GM12872 (cell line): Measurements from ENCODE around the gene TNFRSF1B.

ENCODE experiments used
- TF ChIP-seq, protein P1 (sequence below): IDR thresholded peaks from 3 replicates; pipeline ENCODE4 v1.5.1; 2011; ENCODE audit warnings: low read depth, mild to moderate bottlenecking, low read length, moderate library complexity; ENCODE audit not compliant: insufficient read depth

The TNFRSF1B gene

GRCh38 chr1:12142891-12143630 is 23.7 kb upstream of the TNFRSF1B start:
- TF ChIP-seq, protein P1, sequence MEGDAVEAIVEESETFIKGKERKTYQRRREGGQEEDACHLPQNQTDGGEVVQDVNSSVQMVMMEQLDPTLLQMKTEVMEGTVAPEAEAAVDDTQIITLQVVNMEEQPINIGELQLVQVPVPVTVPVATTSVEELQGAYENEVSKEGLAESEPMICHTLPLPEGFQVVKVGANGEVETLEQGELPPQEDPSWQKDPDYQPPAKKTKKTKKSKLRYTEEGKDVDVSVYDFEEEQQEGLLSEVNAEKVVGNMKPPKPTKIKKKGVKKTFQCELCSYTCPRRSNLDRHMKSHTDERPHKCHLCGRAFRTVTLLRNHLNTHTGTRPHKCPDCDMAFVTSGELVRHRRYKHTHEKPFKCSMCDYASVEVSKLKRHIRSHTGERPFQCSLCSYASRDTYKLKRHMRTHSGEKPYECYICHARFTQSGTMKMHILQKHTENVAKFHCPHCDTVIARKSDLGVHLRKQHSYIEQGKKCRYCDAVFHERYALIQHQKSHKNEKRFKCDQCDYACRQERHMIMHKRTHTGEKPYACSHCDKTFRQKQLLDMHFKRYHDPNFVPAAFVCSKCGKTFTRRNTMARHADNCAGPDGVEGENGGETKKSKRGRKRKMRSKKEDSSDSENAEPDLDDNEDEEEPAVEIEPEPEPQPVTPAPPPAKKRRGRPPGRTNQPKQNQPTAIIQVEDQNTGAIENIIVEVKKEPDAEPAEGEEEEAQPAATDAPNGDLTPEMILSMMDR, result no peak

- TF ChIP-seq, protein P1, result no peak
Observed at GRCh38 chr1:12143631-12144155, 23.1 kb upstream of the TNFRSF1B start.

GRCh38 chr1:12144236-12144635 is 22.6 kb upstream of the TNFRSF1B start:
- TF ChIP-seq, protein P1, result no peak

DNA sequence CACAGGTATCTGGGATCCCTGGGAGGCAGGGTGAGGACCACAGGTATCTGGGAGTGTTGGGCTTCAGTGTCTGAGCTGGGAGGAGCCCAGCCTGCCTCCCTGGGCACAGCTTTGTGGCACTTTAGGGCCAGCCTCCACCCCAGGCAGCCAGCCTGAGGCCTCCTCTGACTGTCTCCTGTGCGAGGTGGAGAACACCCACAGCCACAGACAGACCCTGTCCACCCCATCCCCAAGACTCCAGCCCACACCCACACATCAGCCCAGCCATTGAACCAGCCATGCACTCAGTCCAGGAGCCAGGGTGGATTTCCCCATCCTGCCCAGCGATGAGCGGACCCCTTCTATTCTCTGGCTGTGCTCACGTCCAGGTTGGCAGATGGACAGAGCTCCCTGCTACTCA is 21.8 kb upstream of the TNFRSF1B start:
- TF ChIP-seq, protein P1, result no peak

- TF ChIP-seq, protein P1, result no peak
Observed at GRCh38 chr1:12145616-12146342, 21.0 kb upstream of the TNFRSF1B start.

GRCh38 chr1:12146343-12147112 is 20.3 kb upstream of the TNFRSF1B start:
- TF ChIP-seq, protein P1, result no peak

DNA sequence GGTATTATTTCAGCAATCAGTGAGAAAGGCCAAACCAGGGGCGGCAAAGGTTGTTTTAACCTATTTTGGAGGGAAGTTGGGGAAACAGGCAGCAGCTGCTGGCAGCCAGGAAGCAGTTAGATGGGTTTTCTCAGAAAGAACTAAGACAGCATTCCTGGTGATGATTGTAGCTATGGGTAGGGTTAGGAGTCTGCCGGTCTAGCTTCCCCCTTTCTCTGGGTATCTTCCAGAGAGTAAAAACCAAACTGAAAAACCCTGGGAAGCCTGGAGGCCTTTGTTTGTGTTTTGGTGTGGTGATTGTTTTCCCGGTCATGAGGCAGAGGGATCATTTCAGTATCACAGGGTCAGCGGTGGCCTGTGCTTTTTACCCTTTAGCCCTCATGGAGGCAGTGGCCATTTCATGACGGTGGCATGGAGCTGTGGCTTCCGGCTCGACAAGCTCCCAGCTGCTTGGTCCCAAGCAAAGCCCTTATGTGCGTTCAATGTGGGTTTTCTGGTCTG is 19.5 kb upstream of the TNFRSF1B start:
- TF ChIP-seq, protein P1, result no peak
